HG02588 (cell line): ENCODE data around the gene UBR3.

Experiments
- ATAC-seq: cut with Tn5 transposase; IDR thresholded peaks from one replicate; pipeline ENCODE4 v1.9.1; 2021; ENCODE audit warnings: mild to moderate bottlenecking, moderate library complexity; ENCODE audit not compliant: unreplicated experiment

UBR3 gene

GRCh38 chr2:169999054-169999453, 171.8 kb downstream of the UBR3 start:
- no peak for ATAC-seq

- no peak for ATAC-seq
Observed at GRCh38 chr2:170002096-170002495, 174.8 kb downstream of the UBR3 start.

GRCh38 chr2:170005702-170006101, 178.4 kb downstream of the UBR3 start:
- ATAC-seq: no peak

GRCh38 chr2:170006587-170007325, 179.5 kb downstream of the UBR3 start:
- no peak for ATAC-seq

- no peak for ATAC-seq
Observed at GRCh38 chr2:170009209-170009608, 182.0 kb downstream of the UBR3 start.

GRCh38 chr2:170012773-170013172, 185.5 kb downstream of the UBR3 start:
- no peak for ATAC-seq

GRCh38 chr2:170013802-170014551, 186.7 kb downstream of the UBR3 start:
- no peak for ATAC-seq

- no peak for ATAC-seq
Observed at GRCh38 chr2:170014769-170015168, 187.5 kb downstream of the UBR3 start.

GRCh38 chr2:170017860-170018532, 190.7 kb downstream of the UBR3 start:
- ATAC-seq: no peak

- ATAC-seq: no peak
Observed at GRCh38 chr2:170019060-170019805, 192.0 kb downstream of the UBR3 start.

- ATAC-seq: no peak
Observed at GRCh38 chr2:170020777-170021176, 193.5 kb downstream of the UBR3 start.

- ATAC-seq: no peak
Observed at GRCh38 chr2:170022692-170023091, 195.4 kb downstream of the UBR3 start.

GRCh38 chr2:170024721-170025120, 197.5 kb downstream of the UBR3 start:
- peak; percentile 67 for ATAC-seq

- ATAC-seq: no peak
Observed at GRCh38 chr2:170025223-170025622, 198.0 kb downstream of the UBR3 start.

GRCh38 chr2:170026361-170026760, 199.1 kb downstream of the UBR3 start:
- no peak for ATAC-seq

GRCh38 chr2:170029551-170029950, 202.3 kb downstream of the UBR3 start:
- ATAC-seq: no peak

- ATAC-seq: no peak
Observed at GRCh38 chr2:170030040-170030439, 202.8 kb downstream of the UBR3 start.

GRCh38 chr2:170031288-170031687, 204.0 kb downstream of the UBR3 start:
- no peak for ATAC-seq

GRCh38 chr2:170034596-170034995, 207.3 kb downstream of the UBR3 start:
- ATAC-seq: no peak

- ATAC-seq: no peak
Observed at GRCh38 chr2:170038734-170039133, 211.5 kb downstream of the UBR3 start.
